HG03175 (cell line): ENCODE results near the gene RPS15.
"Not testable (repeated sequence)": the region's sequence is repeated elsewhere in the genome, so short reads cannot be mapped to it uniquely, and the experiment has no call there.

Experiments used
- ATAC-seq: cut with Tn5 transposase; IDR thresholded peaks from one replicate; pipeline ENCODE4 v1.9.1; 2021; ENCODE audit warnings: mild to moderate bottlenecking, moderate library complexity; ENCODE audit not compliant: unreplicated experiment

RPS15 gene

GRCh38 chr19:1418951-1419738 lies 19.1 kb upstream of the RPS15 start:
- ATAC-seq: no peak

- ATAC-seq: not testable (repeated sequence)
Observed at GRCh38 chr19:1420085-1420484, 18.1 kb upstream of the RPS15 start.

DNA sequence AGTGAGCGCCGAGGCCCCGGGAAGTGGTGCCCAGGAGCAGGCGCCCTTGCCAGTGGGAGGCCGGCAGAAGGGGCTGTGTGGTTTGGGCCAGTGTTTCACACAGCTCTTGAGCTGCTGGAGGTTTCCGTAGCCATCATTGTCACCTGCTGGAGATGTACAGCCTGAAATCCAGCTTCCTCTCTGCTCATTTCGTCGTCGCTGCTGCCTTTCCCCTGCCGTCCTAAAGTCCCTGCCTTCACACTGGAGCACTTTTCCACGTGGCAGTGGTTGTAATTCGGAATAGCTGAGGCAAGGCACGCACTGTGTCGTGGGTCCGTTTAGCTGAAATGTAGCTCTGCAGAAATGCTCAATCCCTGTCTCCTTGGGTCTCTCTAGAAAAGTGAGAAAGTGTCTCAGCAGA lies 17.6 kb upstream of the RPS15 start:
- no peak for ATAC-seq

GRCh38 chr19:1421218-1421957 lies 16.8 kb upstream of the RPS15 start:
- no peak for ATAC-seq

- ATAC-seq: no peak
Observed at GRCh38 chr19:1421958-1422305, 16.3 kb upstream of the RPS15 start.

DNA sequence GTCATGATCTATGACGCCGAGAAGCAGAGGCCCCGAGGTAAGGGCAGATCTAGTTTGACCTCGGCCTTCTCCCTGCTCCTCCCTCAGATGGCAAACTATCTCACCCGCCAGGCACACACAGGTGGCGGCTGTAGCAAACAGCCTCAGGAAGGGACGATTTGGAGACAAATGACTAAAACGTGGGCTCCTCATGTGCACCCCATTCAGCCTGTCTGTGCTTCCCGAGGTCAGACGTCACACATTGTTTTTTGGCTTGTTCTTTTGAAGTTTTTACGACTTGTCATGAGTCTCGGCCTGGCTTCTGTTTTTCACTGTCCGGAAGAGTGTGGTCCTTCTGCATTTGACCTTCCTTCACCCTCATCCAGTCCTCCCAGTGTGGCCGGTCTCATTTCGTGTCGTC lies 15.8 kb upstream of the RPS15 start:
- no peak for ATAC-seq

DNA sequence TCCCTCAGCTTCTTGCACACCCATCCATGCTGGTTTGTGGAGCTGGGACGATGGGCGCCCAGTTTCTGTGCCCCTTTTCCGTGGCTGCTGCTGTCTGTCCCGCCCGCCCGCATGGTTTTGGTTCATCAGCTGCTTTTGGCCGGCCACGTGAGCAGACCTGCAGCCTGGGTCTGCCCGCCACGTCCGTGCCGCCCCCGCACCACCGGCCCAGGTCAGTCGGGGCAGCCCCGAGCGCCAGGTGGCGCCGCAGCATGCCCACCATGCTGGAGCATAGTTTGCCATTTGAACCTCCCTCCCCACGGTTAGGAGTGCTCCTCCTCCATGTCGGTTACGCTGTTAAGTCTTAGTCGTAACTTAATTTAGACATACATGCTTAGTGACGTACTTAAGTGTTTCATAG lies 15.3 kb upstream of the RPS15 start:
- no peak for ATAC-seq

DNA sequence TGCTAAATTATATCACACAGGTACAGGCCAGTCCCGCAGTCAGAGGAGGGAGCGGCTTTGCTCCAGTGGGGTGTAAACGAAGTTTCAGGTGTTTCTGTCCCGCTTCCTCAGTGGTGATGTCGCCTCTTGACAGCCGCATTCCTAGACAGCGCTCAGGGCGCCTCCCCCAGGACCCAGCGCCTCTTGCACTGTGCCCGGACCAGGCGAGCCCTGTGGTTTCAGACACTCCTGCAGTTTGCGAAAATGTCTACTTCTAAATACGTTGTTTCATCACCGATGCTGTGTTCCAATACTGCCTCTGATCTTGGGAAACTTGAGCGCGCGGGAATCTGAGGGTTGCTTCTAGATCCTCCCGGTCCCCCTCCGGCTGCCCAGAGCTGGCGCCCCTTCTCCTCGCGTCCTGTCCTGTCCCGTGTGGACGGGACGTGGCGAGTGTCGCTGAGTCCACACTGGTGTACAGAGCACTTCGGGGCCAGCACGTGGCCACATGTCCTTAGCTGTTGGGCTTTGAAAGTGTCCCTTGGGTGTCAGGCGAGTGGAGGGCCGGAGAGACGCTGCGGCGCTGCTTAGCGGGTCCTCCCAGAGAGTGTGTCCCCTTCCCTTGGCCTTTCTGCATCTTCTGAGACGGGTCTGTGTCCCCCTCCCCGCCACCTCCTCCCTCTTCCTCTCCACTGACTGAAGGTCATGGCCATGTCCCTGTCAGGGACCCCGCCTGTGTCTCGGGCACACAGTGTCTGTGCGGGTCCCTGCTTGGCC lies 14.6 kb upstream of the RPS15 start:
- no peak for ATAC-seq

DNA sequence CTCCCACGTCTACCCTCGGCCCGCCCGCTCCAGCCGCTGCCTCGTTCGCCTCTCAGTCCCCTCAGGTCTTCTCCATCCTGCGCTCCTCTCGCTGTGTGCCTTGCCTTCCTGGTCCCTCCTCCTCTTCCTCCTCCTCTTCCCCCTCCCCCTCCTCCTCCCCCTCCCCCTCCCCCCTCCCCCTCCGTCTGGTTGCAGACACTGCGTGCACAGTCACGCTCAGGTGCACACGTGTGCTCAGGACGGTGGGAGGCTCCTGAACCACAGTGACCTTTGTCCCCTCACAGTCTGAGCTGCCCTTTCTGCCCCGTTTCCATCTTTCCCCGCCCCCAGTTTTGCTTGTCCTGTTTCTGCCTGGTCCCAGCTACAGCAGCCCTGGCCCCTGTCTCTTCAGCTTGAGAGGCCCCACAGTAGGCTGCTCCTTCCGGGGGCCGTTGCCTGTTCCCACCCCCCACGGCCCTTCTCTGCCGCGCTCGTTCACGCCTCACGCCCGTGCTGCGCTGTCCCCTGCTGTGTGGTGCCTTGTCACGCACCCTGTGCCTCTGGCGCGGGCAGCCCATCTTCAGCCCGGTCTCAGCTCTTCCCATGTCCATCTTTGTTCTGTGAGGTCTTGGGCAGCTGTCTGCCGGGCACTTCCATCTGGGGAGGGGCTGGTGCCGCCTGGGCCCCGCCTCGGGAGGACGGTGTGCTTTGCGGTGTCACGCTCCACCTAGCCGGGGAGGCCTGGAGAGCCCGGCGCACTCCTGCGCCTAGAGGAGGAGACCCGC lies 13.8 kb upstream of the RPS15 start:
- ATAC-seq: no peak

DNA sequence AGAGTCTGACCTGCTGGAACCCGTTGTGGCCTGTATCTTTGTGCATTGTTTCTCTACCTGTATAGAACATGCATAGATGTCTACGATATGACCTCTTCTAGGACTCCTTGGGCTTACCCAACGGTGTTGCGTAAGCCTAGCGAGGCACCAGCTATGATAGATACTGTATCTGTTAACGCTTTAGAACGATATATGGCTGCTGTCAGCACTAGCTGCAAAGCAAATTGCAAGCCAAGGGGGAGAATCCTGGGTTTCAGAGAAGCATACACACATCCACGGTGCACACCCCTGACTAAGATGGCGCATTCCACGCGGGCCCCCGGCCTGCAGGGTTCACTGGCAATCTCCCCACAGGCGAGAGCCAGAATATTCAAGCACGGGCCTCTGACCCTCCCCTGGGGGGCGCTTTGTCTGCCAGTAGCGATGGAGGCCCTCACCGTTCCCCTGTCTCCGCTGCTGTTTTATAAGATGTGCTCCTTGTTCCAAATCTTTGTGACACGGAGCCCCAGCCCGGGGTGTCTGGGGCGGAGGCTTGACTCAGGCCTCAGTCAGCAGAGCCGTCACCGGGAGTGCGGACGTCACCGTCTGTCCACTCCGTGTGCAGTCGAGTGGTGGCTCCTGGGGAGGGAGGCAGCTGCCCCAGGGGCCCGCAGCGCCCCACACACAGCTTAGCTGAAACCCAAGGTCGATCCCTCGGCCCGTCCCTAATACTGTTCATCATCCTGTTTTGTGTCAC lies 12.9 kb upstream of the RPS15 start:
- ATAC-seq: no peak

- ATAC-seq: no peak
Observed at GRCh38 chr19:1425902-1426301, 12.3 kb upstream of the RPS15 start.

DNA sequence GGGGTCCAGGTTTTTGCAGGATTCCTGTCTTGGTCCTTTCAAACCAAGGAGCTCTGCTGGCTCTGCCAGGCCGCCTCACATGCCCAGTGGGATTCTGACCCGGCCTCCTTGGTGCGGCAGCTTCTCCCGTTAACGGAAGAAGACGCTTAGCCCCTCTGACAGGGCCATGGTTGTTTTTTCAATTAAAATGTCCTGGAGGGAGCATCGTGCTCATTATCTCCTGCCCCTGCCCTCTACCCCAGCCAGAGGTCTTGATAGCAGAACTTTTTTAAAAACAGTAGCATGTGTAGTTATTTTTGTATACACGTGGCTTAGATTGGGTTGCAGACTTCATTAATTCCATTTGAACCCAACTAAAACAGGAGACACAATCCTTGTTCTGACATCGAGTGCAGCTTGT lies 11.5 kb upstream of the RPS15 start:
- no peak for ATAC-seq

DNA sequence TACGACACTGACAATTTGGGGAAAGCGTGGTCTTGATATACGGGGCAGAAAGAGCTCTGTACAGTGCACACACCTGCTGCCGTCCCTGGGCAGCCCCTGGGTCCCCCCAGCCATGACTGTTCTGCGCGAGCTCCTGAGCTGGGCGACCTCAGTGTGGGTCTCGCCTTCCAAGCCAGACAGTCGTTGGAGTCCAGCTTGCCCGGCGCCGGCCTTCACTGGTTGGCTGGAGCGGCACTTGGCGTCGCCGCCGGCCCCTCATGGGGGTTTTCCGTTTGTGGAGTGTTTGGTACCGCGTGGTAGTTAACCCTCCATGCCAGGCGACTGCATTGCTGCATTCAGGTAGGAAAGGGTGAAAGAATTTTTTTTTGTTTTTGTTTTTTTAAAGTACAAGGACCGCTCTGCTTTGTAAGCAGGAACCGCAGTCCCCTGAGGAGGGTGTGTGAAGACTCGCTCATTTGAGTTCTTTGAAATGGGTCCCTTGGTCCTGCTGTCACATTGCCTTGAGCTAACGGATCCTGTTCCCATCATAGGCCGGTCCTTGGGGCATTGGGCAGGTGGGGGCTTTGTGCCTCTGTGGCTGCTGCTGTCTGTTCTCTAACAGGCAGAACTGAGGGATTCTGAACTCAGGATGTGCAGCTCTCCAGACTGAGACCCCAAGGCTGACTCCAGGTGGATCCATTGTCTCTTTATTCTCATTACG lies 10.8 kb upstream of the RPS15 start:
- ATAC-seq: no peak

GRCh38 chr19:1428738-1429391 lies 9.3 kb upstream of the RPS15 start:
- ATAC-seq: no peak

- no peak for ATAC-seq
Observed at GRCh38 chr19:1429750-1430149, 8.4 kb upstream of the RPS15 start.

- ATAC-seq: no peak
Observed at GRCh38 chr19:1430246-1430645, 8.0 kb upstream of the RPS15 start.

DNA sequence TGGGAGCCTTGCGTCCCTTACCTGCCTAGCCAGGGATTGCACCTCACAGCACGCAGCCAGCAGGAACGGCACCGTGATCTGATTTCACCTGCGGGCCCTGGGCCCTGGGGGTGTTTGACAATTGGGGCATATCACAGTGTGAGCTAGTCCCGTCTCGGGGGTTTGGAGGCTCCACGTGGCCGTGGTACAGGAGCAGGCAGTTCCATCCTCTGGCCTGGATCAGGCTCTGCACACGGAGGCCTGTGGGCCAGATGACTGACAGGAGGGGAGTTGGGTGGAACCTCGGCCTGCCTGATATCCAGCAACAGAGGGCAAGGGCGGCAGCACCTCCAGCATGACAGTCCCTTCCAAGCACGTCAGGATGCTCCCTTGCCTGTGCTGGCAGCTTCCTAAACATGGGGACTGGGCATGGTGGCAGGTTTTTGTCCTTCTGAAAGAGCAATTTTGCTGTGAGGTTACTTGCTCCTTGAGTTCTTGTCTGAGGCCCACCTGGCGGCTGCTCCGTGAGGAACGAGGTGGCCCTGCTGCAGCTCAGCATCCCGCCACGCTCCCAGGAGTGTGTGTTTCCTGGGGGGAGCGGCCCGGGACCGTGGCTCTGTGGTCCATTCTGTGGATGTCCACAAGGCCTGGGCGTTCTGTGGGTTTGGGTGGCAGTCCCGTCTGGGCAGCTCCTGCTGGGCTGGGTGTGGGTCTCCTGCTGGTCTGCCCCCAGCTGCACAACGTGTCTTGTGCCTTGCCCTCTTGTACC lies 6.3 kb upstream of the RPS15 start:
- no peak for ATAC-seq

- no peak for ATAC-seq
Observed at GRCh38 chr19:1432507-1432887, 5.7 kb upstream of the RPS15 start.
